Measurements from ENCODE around the gene KCNG2. TPM values are rescaled to one million over a fixed set of nuclear protein-coding genes. Genes with fewer than 3 reads are reported as not detected.

The KCNG2 gene
- total RNA-seq, 1 donor from 2014 or later, result under 0.01 TPM

- DNase-seq (ENCODE audit: low spot score in 2 of 2), result no peak
- no peak for FAIRE-seq
These were observed 149.5 kb downstream of the KCNG2 start for GRCh38 chr18:79947054-79947755.

- DNase-seq (ENCODE audit: low spot score in 2 of 2), result no peak
- FAIRE-seq, result no peak
These were observed 150.3 kb downstream of the KCNG2 start for GRCh38 chr18:79947881-79948610.

GRCh38 chr18:79948719-79949411 lies 151.1 kb downstream of the KCNG2 start:
- no peak for DNase-seq (ENCODE audit: low spot score in 2 of 2)
- FAIRE-seq, result no peak

Other genes starting within 250 kb of the KCNG2 start
- 16.7 TPM for gene CTDP1, start 118.1 kb upstream of the KCNG2 start, total RNA-seq
- 29.8 TPM for gene SLC66A2, start 153.7 kb downstream of the KCNG2 start, total RNA-seq
- 0.82 TPM for gene HSBP1L1, start 166.7 kb downstream of the KCNG2 start, total RNA-seq
- gene TXNL4A, start 190.6 kb downstream of the KCNG2 start, total RNA-seq, result 39.1 TPM
- 37.1 TPM for gene RBFA, start 236.5 kb downstream of the KCNG2 start, total RNA-seq

Measured in frontal cortex (tissue), 4 donors.